ENCODE measurements around the gene KLHL17.
"Not testable (repeated sequence)": the region's sequence is repeated elsewhere in the genome, so short reads cannot be mapped to it uniquely, and the experiment has no call there.

Gene KLHL17

DNA sequence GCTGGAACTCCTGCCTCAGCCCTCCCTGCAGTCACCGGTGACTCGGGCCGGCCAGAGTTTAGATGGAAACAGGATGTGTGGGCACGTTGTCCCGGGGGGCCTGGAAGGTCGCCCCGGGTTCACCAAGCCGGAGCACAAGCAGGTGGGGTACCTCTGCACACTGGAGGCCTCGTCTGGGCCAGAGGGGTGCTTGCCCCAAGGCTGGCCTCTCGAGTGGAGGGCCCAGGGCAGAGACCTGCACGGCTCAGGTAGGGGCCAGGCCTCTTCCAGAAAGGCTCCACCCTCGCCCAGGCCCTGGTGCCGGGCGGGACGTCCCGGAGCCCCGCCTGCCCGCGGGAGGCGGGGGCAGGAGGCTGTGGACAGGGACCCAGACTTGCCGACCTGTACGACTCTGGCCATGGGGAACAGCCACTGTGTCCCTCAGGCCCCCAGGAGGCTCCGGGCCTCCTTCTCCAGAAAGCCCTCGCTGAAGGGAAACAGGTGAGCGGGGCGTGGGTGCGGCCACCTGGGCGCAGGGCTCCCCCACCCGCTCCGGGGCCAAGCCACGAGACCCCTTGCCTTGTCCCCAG lies 5.8 kb downstream of the KLHL17 start, which contains the start of gene PLEKHN1:
Gene PLEKHN1, plus strand, starts transcription at position 348 of the 569 bp plus-strand sequence. Its CDS starts 50 bp downstream, at position 398.
- intact Hi-C loops (cut with DNase I): no loop called here
- DNase-seq: no peak

DNA sequence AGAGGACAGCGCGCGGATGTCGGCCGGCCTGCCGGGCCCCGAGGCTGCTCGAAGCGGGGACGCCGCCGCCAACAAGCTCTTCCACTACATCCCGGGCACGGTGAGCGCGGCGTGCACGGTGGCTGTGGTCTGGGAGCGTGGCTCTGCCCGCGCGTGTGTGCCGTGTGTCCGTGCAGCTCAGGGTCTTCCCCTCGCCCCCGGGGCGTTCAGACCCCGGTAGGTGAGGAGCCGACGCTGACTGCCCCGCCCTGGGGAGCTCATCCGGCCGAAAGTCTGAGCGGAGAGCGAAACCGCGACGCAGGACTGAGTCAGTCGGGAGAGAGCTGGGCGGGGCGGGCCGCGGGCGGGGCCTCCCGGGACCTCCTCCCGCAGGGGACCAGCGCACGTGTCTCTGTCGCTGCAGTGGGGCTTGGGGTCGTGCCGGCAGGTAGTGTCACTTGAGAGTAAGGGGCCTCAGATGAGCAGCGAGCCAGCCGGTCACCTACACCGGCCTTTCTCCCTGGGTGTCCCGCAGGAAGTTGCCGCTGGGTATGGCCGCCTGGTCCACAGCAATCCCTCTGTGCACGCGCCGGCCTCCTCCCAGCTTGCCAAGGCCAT lies 6.4 kb downstream of the KLHL17 start:
- peak in 1 of 10 donors; percentile 20 for DNase-seq
- intact Hi-C loops (cut with DNase I): no loop called here

DNA sequence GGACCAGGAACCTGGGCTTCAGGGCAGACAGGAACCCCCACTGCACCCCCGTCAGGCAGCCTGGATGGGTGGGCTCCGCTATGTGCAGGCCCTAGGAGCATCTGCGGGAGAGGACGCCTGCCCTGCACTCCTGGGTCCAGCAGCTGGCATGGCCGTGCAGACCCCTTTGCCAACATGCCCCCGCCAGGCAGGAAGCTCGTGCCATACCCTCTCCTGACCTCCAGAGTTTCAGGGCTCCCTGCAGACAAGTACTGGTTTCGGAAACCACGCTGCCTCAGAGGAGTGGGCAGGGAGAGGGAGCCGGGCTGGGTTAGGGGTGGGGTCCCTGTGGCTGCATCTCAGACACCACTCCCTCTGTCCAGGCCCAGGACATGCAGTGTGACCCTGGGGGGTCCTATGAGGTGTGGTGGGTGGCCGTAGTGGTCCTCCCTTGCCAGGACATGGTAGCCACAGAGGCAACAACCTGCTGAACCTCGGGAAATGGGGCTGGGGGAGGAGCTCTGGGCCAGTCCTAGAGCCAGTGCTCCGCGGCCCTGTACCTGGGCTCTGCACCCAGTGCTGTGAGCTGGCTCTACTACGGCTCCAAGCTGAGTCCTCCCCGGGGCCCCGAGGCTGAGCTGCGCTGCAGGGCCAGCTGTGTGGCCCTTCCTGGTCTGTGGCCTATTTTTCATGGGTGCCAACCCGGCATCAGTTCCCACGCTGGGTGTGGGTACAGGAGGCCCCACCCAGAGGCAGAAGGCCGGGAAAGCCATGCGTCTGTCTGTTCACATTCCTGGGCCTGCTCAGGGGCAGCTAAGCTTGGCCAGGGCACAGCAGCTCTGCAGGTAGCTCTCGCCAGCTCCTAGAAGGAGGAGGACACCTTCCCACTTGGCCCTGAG lies 7.3 kb downstream of the KLHL17 start:
- DNase-seq: peak in 1 of 10 donors; percentile 79
- intact Hi-C loops (cut with DNase I): no loop called here

DNA sequence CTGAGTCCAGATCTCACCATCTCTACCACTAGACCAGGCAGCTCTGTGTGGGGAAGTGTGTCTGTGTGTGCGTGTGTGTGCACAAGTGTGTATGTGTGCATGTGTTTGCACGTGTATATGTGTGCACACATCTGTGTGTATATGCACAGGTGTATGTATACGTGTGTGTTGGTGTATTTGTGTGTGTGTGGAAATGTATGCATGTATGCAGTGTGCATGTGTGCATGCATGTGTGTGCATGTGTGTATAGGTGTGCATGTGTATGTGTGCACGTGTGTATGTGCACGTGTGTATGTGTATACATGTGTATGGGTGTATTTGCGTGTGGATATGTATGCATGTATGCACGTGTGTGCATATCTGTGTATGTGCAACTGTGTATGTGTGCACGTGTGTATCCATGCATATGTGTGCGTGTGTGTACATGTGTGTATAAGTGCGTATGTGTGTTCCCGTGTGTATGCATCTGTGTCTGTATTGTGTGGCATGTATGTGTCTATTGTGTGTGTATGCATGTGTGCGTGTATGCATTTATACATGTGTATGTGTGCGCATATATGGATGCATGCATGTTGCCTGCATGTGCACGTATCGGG lies 9.0 kb downstream of the KLHL17 start:
- no peak for DNase-seq
- intact Hi-C loops (cut with DNase I): no loop called here

DNA sequence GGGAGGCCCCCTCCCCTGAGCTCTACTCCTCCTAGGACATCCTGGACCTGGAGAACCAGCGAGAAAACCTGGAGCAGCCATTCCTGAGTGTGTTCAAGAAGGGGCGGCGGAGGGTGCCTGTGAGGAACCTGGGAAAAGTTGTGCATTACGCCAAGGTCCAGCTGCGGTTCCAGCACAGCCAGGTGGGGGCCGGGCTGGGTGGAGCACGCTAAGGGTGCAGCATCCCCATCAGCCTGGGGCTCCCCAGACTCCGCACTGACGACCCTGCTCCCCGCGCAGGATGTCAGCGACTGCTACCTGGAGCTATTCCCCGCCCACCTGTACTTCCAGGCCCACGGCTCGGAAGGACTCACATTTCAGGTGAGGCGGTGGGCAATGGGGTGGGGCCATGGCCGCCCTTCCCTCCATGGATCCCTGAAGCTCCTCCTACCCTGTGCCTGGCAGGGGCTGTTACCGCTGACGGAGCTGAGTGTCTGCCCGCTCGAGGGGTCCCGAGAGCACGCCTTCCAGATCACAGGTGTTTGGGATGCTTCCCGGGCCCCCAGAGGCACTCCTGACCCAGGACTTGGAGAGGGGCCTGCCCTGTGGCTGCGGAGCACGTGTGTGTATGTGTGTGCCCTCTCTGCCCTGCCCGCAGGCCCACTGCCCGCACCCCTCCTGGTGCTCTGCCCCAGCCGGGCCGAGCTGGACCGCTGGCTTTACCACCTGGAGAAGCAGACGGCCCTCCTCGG lies 10.0 kb downstream of the KLHL17 start:
- DNase-seq: no peak
- intact Hi-C loops (cut with DNase I): no loop called here

DNA sequence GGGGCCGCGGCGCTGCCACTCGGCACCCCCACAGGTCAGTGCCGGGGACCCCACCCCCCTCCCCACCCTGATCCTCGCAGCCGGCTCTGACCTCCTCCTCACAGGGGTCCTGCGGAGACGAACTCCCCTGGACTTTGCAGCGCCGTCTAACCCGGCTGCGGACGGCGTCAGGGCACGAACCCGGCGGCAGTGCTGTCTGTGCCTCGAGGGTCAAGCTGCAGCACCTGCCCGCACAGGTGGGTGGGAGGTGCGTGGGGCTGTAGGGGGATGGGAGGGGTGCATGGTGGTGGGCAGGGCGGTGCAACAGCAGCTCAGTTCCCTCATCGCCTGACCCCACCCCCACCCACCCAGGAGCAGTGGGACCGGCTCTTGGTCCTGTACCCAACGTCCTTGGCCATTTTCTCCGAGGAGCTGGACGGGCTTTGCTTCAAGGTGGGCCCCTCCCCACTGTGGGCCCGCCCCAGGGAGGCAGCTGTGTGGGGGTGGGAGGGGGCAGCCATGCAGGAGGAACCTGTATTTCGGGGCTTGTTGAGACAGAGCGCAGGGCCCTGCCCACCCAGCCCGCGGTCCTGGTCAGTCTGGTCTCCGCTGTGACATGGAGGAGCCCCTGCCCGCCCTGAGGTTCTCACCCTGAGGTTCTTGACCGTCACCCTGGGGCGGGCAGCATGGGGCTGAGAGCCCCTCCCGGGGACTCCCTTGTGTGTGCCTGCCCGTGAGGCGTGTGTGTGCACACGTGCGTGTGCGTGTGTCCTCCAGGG lies 10.8 kb downstream of the KLHL17 start:
- intact Hi-C loops (cut with DNase I): no loop called here
- DNase-seq: no peak

DNA sequence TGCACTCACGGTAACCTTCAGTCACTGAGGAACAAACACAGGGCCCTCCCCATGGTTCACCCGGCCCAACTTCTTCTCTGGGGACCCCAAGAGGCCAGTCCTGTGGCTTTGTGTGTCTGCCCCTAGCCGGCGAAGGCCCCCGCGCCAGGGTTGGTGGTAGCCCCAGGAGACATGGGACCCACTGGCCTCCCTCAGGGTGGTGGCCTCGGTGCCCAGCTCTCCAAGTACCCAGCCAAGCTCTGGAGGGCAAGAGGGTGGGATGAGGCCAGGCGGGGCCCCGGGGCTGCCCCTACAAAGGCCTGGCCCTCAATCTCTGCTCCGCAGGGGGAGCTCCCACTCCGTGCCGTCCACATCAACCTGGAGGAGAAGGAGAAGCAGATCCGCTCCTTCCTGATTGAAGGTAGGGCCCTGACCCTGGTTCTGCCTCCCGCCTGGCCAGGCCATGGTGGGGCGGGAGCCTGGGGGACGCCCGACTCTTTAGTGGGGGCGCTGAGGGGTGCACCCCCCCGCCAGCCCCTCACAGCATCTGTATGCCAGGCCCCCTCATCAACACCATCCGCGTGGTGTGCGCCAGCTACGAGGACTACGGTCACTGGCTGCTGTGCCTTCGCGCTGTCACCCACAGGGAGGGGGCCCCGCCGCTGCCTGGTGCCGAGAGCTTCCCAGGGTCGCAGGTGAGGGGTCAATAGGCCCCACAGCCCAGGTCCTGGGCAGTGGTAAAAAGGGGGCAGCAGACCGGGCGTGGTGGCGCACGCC lies 11.5 kb downstream of the KLHL17 start:
- DNase-seq: no peak
- intact Hi-C loops (cut with DNase I): no loop called here

DNA sequence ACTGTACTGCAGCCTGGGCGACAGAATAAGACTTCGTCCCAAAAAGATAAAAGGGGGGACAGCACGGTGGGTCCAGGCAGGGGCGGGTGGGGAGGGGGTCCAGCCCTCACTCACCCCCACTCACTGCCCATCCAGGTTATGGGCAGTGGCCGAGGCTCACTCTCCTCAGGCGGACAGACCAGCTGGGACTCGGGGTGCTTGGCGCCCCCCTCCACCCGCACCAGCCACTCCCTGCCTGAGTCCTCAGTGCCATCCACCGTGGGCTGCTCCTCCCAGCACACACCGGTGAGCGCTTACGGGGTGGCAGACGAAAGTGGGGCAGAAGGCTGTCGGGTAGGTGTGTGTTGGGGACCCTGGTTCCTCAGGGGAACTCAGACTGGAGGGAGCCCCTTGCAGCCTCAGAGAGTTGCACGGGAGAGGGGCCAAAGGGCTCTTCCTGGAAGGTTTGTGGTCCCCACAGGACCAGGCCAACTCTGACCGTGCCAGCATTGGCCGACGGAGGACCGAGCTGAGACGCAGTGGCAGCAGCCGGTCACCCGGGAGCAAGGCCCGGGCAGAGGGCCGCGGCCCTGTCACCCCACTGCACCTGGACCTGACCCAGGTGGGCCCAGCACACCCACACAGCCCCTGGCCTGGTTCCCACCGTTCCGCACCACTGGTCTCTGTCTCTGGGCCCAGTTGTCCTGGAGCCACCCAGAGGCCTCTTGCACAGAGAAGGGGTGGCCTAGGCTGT lies 12.5 kb downstream of the KLHL17 start:
- peak in 2 of 10 donors; percentile 68 to 77 for DNase-seq
- intact Hi-C loops (cut with DNase I): no loop called here

DNA sequence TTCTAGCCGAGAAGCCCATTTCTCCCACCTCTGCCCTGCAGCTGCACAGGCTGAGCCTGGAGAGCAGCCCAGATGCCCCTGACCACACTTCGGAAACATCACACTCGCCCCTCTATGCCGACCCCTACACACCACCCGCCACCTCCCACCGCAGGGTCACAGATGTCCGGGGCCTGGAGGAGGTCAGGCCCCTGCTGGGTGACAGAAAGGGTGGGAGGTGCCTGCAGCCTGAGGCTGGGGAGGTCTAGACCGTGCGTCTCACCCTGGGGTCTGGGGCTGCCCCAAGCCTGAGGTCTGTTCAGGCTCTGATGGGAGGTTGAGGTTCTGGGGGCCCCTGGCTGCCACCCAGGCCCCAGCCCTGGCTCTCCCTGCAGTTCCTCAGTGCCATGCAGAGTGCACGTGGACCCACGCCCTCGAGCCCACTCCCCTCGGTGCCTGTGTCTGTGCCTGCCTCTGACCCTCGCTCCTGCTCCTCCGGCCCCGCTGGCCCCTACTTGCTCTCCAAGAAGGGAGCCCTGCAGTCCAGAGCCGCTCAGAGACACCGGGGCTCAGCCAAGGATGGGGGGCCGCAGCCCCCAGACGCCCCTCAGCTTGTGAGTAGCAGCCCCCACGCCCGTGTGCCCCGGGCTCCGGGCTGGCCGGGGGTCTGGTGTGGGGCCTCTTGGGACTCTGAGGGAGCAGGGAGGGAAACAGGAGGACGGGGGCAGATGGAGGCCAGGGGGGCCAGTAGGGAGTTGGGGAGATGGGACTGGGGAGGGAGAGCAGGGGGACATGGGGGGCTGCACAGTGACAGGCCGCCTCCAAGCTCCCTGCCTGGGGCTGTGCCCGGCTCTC lies 13.3 kb downstream of the KLHL17 start:
- intact Hi-C loops (cut with DNase I): no loop called here

DNA sequence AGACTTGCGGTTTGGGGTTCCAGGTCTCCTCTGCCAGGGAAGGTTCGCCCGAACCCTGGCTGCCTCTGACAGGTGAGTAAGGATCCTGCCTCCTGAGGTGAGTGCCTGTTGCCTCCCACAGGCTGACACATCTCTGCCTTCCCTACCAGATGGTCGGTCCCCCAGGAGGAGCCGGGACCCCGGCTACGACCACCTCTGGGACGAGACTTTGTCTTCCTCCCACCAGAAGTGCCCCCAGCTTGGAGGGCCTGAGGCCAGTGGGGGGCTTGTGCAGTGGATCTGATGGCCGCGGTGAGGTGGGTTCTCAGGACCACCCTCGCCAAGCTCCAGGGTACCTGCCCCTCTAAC lies 13.9 kb downstream of the KLHL17 start:
- intact Hi-C loops (cut with DNase I): no loop called here
- DNase-seq: no peak

More for the DNA sequence above, 13.3 kb downstream of the KLHL17 start:
- DNase-seq: peak in 1 of 10 donors; percentile 78

DNA sequence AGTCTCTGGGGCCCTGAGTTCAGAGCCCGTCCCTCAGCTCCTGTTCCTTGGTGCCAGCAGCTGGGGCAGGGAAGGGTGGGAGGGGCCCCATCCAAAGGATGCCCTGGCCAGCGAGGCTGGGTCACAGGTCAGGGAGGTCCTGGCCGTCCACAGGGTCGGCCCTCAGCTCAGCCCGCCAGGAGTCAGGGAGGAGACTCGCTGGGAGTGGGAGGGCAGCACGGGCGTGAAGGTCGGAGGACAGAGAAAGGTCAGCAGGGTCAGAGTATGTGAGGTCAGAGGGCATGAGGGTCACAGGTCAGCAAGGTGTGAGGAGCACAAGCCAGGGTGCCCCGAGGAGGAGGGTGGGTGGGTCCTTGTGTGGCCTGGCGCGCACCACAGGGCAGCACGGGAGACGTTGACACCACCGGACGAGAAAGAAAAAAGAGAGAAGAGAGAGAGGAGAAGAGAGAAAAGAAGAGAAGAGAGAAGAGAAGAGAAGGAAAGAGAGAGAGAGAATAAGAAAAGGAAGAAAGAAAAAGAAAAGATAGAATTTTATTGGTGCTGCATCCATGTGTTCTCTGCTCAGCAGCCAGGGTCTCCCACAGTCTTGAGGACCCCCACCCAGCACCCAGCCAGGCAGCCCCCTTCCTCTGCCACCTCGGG lies 14.4 kb downstream of the KLHL17 start:
- DNase-seq: peak in 1 of 10 donors; percentile 80
- intact Hi-C loops (cut with DNase I): no loop called here

DNA sequence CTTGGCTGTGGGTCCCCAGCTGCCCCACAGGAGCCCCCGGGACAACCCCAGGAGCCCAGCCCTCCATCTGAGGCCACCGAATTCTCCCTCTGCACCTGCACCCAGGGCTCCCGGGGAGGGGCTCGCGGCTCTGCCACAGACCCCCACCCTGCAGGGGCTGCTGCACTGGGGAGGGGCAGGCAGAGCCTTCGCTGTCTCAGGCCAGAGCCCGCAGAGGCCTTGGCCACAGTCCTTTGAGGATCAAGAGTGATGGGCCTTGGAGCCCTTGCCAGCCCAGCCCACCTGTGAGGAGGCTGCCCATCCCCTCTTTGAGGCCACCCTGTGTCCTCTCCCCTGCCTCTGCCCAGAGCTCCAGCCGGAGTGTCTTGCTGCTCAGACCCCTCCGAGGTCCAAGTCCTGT lies 15.0 kb downstream of the KLHL17 start:
- peak in 1 of 10 donors; percentile 80 for DNase-seq
- intact Hi-C loops (cut with DNase I): no loop called here

DNA sequence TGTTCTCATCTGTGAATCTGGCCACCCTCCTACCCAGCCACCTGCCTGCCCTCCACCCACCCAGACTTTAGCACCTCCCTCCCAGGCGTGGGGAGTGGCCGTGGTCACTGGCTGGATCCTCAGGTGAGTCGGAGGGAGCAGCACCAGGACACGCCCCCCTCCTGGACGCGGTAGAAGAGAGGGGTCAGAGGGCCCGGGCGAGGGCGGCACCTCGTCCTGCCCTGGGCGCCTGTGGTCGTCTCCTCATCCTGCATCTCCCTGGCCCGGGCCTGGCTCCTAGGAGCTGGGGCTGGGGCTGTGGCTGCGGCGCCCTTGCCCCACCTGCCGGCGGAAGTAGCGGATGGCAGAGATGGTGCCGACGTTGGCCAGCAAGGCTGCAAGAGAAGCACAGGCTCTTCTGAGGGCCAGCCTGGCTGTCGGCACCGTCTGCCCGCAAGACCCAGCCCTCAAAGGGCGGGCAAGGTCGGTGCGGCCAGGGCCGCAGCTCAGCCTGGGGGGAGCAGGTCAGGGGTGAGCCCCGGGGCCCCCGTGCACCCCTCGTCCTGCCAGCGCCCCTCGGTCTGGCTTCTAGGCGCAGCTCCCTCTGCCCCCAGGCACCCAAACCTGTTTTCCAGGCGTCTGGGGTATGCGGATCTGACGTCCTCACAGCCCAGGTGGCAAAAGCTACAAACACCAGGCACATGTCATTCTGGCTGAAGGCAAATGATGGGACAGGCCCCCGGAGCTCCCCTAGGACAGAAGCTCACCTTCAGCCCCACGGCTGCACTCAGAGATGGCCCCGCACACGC lies 15.7 kb downstream of the KLHL17 start:
- peak in 4 of 10 donors; percentile 28 to 94 (median 40) for DNase-seq
- intact Hi-C loops (cut with DNase I): no loop called here

DNA sequence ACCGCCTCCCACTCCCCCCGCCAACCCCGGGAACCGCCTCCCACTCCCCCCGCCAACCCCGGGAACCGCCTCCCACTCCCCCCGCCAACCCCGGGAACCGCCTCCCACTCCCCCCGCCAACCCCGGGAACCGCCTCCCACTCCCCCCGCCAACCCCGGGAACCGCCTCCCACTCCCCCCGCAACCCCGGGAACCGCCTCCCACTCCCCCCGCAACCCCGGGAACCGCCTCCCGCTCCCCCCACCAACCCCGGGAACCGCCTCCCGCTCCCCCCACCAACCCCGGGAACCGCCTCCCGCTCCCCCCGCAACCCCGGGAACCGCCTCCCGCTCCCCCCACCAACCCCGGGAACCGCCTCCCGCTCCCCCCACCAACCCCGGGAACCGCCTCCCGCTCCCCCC lies 16.4 kb downstream of the KLHL17 start:
- DNase-seq; intact Hi-C loops (cut with DNase I): not testable (repeated sequence)

DNA sequence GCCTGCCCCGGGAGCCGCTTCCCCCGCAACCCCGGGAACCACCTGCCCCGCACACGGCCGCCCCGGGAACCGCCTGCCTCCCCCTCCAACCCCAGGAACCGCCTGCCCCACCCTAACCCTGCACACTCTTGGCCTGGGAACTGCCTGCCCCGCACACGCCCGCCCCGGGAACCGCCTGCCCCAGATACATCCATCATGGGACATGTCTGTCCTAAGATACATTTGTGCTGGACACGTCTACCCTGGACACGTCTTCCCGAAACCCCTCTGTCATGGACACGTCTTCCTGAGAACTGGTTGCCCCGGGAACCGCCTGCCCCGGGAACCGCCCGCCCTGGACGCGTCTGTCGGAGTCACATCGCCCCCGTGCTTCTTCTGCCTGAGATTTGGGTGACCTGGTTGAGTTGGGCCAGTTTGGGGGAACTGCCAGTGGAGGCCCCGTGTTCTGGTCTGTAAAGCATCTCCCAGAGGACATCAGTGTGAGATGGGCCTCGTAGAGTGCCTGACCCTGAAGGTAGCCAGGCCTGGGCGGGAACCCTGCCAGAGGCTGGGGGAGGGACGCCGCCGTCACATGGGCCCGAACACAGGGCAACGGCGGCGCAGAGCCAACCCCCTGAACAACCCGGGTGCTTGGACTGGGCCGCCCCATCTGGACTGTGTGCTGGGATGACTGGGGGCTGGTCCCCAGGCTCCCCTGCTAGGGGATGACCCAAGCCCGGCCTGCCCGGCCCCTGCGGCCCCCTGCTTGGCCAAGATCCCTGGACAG lies 17.9 kb downstream of the KLHL17 start:
- intact Hi-C loops (cut with DNase I): no loop called here
- peak in 1 of 10 donors; percentile 81 for DNase-seq
